Activated CD4-positive, alpha-beta T cell treated with anti-CD3 and anti-CD28 coated beads, Interleukin-2, amount 50 U/mL, for 1 hour (primary cell): ENCODE data around the gene GALNT10.

Experiments used
- DNase-seq: peaks from one replicate; pipeline ENCODE4 v3.0.0-alpha.2; 2020

GALNT10 gene

DNA sequence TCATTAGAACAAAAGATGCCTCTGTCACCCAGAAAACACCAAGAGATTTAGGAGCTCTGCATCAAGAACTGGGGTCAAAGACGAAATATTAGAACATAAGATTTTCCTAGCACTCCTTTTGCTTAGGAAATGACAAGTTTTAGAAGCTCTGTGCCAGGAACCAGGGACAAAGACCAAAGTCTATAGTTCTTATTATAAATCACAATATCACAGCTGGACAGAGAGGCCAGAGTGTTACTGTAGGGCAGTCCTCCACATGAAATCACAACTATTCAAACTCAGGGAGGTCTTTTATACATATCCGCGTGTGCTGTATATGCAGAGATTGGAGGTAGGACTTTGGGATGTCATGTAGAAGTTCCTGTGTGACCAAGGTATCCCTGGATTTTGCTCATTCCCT, 138.5 kb downstream of the GALNT10 start:
- DNase-seq = no peak

DNA sequence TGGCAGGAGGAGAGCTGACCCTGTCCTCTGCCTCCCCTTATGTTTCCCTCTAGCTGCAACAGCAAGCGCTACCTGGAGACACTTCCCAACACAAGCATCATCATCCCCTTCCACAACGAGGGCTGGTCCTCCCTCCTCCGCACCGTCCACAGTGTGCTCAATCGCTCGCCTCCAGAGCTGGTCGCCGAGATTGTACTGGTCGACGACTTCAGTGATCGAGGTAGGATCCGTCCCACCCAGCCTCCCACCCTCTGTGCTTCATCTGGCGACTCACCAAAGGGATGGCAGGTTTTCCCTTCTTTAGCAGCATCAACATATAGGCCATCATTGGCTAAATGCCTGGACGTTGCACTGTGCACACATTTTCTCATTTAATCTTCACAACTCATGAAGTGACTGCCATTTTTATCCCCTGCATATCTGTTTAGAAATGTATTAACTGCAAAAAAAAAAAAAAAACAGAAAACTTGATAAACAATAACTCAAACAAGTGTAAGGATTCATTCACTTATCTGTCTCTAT, 139.0 kb downstream of the GALNT10 start:
- DNase-seq = no peak

DNA sequence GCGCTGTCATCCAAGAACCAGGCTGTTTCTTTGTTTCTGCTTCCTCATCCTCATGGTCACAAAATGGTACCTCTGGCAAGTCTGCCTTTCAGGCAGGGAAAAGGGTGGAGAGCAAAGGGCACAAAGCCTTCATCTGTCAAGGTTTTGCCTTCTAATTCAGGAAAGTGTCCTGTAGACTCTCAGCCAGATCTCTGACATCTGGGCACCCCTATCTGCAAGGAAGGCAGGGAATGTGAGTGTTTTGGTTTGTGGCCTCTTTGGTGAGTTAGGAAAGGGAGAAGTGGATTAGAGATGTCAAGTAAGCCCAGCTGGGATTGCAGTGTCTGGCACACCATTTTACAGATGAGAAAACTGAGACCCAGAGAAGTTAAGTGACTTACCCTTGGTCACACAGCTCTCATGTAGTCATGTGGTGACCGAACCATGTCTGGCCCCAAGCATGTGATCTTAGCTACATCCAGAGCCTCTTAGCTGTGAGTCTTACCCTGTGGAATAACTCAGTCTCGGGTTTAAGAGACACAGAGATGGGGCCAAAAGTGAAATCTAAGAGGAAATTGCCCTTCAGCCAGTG, 139.6 kb downstream of the GALNT10 start:
- no peak for DNase-seq

DNA sequence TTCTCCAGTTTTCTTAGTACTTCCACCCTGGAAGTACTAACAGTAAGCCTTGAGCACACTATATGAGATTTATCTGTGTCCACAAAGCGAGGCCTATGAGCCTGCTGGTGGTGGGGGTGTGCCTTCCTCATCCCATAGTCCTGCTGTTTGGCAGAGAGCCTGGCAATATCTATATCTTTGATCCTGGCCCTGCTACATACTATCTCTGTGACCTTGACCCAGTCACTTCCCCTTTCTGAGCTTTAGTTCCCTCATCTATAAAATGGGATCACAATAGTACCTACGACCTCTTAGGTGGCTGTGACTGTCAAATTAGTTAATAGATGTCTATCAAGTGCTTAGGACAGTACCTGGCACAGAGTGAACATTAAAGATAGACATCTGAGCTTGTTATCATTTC, 140.7 kb downstream of the GALNT10 start:
- no peak for DNase-seq

DNA sequence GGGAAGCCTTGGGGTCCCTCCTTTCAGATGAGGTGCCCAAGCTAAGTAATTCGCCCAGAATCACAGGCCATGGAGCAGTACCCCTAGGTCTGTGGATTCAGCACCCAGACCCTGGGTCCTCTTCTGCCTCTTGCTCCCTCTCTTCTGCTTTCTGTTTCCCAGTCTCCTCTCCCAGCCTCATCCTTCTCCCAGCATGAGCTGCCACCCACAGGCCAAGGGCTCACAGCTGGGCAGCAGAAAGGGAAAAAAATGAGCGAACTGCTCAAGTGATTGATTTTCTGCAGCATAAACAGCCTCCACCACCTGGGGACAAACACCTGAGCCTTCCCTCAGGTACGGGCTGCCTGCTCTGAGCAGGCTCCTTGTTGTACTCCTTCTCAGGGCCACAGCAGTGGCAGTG, 141.4 kb downstream of the GALNT10 start:
- no peak for DNase-seq

DNA sequence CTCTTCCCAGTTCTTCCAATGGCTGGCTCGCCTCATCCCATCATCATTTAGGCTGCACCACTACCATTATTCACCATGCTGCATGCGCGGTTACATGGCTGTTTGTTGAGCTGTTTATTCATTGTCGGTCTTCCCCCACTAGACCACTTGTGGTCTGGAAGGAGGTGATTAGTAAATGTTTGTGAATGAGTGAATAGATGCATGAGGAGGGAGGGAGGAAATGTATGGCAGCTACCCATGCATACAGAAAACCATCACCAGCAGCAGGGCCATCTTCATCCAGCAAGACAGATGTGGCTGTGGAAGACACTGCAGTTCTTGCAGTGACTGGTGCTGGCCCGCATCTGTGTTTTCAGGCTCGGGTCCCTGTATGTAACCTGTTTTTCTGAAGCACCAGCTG, 141.9 kb downstream of the GALNT10 start:
- no peak for DNase-seq

DNA sequence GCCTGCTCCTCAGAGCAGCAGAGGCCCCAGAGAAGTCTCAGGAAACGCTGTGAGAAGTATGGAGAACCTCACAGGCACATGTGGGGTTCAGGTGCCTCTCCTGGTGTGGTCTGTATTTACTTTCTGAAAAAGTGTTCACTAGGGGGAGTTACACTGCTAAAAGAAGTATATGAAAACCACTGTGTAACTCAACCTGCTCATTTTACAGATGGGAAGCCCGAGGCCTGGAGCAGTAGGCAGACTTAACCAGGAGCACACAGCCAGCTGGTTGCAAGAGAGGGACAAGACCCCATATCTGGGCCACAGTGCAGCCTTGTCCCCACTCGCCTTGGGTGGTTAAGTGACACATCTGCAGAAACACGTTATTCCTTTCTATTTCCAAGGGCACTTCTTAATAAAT, 142.5 kb downstream of the GALNT10 start:
- no peak for DNase-seq

DNA sequence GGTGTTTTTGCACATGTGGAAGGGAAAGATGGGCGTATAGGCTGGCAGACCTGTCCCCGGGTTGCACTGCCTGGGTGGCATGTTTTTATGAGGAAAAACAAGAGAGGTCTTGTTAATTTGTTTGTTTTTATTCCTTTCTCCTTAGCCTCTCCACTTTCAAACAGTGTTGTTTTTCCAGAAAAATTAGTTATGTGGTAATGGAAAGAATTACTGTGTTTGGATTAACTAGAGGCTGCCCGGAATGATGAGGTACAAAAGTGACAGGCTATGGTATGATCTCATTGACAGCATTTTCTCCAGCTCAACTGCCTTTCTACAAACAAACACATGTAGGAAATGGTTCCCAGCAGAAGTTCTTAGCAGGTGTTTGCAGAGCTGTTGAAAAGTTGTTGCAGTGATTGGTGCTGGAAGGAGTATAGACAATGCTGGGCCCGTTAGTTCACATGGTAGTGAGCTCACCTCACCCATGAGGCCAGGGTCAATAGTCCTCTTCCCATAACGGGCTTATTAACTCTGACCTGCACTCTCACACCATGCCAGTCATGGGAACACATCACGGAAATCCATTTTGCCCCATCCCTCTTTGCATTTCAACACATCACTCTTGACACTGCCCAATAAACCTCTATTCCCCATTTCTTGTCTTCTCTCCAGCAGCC, 144.0 kb downstream of the GALNT10 start:
- DNase-seq = no peak

DNA sequence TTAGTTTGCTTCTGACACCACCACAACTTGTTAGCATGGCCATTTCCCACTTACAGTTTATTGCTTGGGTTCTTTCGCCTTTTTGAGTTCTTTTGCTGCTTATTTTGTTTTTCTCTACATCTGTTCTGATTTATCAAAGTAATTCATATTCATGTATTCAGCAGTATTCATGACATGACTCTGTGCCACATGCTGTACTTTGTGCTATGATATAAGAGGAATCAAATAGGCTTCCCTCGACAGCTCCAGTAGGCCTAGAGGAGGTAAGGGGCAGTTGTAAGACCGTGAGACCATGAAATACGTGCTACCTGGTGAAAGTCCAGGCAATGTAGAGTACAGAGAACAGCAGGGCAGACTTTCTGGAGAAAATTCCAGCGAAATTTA, 144.5 kb downstream of the GALNT10 start:
- DNase-seq = no peak

DNA sequence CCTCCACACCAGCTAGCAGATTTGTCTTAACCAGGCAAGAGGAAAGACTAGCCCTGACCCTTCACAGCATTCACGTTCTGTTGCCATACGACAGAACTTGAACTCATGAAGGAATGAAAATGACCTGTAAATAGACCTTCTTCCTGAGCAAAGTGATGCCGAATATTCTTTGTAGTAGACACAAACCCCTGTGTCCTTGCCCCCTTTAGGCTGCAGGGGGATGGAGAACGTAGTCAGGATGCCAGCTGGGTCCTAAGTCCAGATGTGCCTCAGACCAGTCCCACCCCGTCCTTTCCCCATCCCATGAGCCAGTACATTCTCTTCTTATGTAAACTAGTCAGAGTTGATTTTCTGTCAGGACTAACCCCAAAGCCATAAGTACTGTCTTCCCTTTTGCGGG, 151.1 kb downstream of the GALNT10 start:
- no peak for DNase-seq

DNA sequence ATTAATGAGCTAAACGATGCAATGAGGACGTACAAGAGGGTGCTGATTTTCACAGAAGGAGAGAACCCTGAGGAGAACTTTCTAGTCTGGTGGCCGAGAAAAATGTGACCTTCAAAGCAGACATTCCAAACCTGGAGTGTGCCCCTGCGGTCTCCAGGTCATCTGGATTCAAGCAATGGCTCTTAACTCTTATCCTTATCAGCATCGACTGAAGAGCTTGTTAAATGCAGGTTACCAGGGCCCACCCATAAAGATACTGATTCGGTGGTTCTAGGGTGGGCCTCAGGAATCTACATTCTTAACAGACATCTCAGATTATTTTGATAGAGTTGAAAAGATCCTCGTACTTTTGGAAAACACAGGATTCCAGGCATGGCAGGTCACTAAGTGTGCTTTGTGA, 151.7 kb downstream of the GALNT10 start:
- DNase-seq = no peak

DNA sequence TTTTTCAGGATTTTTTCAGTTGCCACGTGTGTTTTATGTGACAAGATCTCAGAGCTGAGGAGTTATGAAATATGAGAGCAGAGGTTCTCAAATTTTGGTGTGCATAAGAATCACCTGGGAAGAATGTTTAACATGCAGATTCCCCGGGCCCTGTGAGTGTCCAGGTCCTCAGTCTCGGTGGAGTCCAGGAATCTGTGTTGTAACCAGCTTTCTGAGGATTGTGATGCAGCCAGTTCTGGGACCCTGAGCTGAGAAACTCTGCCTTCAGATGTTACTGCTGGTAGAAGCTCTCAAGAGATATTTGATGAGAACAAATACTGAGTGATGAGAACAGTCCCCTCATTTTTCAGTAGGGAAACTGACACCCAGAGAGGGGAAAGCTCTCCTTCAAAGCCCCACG, 152.4 kb downstream of the GALNT10 start:
- no peak for DNase-seq

DNA sequence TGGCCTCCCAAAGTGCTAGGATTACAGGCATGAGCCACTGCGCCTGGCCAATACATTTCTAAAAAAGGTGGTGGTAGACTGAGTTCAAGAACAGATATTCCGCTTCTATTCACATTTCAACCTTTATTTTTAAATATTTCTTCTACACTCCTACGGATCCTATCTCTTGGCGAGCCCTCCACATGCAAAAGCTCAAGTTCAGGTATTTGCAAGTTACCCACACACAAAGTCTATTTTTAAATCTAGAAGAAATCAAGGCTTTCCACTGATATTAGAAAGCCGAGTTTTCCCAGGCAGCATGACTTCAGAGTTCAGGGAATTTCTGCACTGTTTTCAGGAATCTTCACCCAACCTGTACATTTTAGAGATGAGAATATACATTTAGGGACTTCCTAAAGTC, 153.9 kb downstream of the GALNT10 start:
- no peak for DNase-seq

DNA sequence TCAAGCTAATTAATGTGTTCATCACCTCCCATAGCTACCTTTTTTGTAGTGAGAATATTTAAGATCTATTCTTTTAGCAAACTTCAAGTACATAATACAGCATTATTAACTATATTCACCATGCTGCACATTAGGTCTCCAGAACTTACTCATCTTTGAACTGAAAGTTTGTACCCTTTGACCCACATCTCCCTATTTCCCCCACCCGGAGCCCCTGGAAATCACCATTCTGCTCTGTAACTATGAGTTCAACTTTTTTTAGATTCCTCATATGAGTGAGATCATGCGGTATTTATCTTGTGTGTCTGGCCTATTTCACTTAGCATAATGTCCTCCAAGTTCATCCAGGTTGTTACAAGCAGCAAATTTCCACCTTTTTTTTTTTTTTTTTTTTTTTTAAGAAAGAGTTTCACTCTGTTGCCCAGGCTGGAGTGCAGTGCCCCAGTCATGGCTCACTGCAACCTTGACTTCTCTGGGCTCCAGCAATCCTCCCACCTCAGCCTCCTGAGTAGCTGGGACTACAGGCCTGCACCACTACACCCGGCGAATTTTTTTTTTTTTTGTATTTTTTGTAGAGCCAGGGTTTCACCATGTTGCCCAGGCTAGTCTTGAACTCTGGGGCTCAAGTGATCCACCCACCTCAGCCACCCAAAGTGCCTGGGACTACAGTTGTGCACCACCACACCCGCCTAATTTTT, 154.9 kb downstream of the GALNT10 start:
- no peak for DNase-seq

DNA sequence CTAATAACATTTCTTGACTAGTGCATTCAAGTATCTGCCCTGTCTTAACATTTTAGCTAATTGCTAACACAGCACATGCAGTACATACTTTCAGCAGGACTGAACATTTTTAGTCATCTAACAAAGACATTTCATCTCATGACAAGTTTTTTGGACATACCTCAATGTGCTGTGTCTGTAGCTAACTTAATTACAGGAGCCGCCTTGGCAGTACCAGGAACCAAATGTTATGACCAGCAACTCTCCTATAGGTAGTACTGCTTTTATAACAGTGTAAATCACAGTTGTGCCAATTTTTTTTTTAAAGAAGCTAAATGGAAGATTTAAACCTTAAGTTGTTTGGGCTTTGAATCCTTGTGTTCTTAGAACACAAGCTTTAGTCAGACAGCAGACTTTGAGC, 155.9 kb downstream of the GALNT10 start:
- DNase-seq = no peak

DNA sequence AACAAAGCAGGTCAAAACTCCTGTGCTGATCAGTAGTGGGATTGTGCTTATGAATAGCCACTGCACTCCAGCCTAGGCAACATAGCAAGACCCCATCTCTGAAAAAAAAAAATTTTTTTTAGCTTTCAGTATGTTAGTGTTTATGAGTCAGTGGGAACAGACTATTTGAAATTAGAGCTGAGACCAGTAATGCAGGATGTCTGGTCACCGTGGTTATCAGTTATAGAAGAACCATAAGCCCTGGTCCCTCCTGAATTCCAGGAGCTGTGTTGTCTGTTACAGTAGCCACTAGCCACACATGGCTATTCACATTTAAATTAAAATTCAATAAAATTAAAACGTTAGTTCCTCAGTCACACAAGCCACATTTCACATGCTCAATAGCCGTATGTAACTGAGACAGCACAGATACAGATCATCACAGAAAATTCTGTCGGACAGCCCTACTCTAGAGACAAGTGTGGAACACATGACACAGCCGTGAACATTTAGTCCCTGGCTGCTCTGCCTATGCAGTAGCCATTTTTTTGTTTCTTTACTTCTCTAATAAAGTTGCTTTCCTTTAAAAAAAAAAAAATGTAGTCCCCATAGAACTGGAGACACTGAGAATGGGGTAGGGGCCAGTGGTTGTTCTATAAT, 159.2 kb downstream of the GALNT10 start:
- DNase-seq = no peak

DNA sequence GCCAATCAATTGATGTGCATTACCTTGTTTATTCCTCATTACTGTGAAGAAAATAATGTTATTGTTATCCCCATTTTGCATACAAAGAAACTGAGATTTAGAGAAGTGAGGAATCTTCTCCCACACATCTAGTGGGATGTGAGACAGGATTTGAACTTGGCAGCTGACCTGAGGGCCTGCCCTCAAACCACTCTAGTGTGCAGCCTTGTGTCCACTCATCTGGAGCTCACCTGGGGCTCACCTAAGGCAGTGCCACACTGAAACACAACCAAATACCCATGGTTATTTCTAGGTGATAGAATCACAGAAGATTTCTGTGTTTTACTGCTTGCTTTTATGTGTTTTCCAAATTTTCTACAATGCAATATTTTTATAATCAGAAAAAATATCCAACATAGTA, 160.6 kb downstream of the GALNT10 start:
- DNase-seq = no peak

DNA sequence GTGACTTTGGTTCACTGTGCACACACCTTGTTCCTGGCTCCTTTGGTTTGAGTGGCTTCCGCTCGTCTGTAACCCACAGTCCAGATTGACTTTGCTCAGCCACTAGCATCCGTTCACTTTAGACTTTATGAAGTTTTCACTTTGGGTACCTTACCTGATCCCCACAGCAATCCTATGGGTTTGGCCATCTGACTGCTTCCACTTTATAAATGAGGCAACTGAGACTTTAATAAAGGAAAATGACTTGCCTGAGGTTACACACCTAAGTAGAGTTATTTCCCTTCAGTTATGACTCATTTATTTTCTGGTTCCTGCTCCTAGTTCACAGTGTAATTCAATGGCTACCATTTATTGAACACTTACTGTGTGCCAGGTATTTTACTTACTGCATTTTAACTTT, 161.0 kb downstream of the GALNT10 start:
- DNase-seq = no peak

DNA sequence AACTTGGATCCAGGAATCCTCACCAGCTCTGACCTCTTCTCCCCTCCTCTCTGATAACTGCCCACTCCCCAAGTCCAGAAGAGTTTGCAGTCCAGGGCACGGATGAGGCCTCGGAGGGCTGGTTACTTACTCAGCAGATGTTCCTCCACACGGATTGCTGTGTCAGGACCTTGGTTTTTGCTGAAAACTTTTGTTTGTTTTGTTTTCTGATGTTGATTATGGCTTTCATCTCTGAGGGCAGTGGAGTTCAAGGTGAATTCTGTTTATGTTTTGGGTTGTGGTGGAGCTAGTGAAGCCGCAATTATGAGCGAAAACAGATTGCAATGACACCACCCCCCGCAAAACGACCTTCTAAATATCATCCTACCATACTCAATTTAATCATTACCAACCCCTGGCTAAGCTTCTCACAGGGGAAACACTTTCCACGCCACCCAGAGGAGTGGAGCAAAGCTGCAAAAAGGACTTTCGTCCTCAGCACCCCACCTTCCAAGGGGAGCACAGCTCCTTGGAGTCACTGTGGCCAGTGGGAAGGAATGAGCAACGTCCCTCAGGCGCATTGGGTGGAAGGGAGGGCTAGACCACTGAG, 162.5 kb downstream of the GALNT10 start:
- DNase-seq = no peak

DNA sequence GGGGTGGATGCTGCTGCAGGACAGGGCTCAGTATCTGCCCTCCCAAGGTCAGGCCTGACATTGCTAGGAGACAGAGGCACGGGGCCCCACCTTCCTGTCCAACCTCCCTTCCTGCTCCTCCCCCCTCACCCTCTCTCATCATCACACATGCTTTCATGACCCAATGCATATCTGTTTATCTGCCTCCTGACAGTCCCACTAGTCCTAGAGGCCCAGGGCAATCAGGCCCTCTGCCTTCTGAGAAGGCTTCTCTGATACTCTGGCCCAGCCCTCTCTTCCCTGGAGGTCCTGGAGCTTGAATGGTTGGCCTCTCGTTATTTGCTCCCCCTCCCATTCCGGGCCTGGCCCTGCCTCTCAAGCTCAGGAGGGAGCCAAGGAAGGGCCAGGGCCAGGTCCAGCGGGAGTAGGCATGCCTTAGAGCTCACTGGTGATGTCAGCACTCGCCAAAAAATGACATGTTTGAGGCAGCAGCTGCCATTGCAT, 164.6 kb downstream of the GALNT10 start:
- no peak for DNase-seq

DNA sequence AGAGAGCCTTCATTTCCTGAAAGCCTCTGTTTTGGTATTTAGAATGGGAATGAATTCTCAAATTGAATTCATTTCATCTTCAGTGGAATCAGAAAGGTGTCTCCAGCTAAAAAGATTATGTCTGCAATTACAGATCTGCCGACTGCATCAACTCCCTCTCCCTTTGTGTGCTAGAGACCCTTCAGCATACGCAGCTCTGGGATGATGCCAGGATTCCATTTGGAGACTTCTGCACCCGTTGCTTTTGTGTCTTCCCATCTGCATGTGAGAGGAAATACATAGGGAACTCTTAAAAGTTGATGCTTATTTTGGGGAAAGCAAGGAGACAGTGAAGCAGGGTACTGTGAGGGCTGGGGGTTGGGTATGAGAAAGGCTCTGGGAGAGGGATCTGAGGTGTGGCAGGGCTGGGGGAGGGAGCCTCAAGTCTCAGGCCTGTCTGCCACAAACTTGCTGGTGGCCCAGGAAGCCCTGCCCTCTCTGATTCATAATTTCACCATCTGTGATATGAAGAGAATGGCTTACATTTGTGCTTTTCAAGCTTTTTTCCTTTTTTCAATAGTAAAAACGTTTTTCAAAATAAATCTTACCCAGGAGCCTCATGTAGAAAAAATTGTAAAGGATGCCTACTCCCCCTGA, 165.6 kb downstream of the GALNT10 start:
- DNase-seq = no peak

DNA sequence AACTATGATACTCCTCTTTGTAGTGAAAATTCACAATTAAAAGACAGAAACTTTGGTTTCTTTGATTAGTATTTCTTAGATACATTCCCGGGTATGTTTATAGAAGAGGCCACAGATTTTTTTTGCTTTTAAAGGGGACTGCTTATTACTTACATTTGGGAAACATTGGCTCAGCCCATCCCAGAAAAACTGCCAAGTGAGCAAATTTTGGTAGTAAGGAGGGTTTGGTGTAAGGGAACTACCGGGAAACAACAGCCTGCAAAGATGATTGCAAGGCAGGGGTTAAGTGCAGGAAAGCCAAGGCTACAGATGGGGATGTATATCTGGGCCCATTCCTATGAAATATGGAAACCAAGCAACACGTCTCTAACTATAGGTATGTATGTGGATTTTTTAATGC, 166.4 kb downstream of the GALNT10 start:
- no peak for DNase-seq
